GM21367 (cell line): ENCODE measurements around the gene MGMT.
A peak's percentile ranks its signal among the peaks of the same experiment; 100 is the strongest.

Experiments used
- ATAC-seq: cut with Tn5 transposase; IDR thresholded peaks from one replicate; pipeline ENCODE4 v1.9.1; 2021; ENCODE audit not compliant: unreplicated experiment

Gene MGMT

DNA sequence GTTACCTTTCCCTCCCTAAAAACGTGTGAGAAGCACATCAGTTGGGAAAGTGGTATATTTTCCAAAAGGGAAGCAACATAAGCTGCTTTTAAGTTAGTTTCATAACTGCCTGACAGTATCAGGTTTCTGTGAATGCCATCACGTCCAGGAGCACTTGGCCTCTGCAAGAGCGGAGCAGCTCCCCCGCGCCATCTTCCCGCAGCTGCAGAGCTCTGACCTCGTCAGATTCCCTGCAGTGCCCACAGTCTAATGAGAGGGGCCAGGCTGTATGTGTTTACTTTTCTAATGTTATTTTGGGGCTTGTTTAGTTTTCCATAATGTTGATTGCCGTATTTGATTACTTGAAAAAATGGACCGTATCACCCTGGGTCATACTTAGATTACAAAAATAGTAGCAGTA is 74.2 kb downstream of the MGMT start:
- ATAC-seq, result no peak

DNA sequence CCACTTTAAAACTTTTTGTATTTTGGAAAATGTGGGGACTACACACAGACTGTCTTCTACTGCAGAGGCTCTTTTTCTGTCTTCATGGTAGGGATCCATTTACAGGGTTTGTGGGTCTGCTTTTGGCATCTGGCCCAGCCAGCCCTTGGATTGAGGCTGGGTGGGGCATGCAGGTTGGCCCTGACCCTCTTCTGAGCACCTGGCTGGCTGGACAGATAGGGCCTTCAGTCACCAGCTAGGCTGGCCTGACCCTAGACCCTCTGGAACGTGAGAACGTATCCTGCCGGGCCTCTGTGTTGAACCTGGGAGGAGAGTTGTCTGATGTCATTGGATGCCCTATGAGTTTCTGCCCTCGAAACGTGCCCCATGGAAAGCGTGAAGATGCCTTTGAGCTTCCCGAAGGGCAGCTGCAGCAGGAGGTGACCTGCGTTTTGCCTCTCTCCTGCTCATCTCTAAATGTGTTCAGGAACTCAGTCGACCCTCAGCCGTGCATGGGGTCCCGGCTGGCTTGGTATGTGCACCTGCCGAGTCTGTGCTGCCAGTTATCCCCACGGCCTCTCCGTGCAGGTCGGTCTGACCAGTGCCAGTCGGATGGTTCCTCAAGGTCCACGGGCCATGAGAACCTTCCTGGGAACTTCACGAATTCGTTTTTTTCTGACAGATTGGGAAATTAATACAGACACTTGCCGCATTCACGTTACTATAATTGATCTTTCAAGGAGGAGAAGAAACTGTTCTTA is 74.9 kb downstream of the MGMT start:
- ATAC-seq, result no peak

DNA sequence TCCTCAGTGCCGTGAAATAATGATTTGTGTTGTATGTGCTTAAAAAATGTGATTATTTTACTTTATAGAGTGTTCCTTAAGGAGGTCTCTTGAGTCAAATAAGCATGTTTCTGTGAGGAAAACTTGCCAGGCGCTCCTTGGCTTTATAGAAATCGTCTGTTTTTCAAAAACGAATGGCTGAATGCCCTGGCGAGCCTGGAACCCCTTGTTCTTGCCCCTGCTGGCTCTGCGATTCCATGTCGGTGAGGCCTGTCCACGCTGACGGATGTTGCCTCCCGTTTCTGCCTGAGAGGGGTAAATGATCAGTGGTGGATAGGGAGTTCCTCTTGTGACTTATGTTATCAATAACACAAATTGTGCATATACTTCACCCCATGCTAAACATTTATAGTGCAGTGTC is 75.5 kb downstream of the MGMT start:
- no peak for ATAC-seq

DNA sequence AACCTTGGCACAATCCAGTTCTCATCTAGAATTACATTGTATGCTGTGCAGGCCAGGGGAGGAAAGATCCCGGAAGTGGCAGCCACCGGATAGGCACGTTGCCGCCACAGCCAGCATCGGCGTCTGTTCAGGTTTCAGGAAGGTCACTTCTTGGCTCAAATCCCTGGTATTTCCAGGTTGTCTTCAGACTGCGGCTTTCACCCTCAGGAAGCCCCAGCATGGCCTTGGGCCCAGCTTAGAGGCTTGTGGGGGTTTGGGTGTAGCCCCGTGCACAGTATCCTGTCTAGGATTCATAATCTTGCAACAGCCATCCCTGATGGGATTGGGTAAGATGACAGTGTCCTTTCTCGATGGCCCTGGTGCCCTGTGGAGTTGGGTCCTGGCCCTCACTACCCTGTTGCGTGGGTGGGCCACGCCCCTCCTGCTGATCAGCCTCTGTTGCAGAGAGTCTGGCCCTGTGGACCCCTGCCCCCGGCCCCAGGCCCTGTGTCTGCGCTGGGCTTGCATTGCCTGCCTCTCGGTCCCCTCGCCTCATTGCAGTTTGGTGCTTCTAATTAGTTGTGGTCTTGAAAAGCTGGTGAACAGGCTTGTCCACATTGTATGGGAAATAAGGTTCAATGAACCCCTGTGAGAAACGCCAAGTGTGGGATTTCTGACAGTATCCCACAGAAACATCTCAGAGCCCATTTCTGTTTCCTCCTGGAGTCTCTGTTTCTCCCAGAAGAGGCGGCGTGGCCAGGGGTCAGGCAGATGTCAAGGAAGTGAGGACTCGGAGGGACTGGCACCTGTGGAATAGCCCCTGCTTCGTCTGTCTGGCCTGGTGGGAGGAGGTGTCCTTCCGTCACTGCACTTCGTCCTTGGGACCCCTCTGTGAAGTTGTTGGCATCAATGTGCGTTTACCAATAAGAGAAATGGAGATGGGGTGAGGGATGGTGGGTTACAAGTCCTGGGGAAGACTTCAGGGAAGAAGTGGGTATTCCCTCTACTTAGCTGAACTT is 77.5 kb downstream of the MGMT start:
- no peak for ATAC-seq

DNA sequence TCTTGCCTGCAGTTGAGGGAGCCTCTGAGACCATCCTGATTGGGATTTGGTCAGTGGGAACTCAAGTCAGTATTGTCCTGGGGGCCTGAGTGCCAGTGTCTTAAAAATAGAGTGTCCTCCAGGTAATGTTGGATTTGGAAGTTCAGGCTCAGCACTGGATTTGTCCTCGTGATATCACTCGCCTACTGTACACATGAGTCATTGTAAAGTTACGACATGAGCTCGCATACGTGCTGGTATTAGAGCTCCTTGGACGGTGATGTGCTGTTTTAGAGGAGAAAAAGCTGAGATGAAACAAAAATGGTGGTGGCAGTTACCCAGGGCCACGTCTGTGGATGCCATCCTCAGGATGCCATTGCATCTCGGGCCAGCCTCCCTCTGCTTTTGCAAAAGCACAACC is 78.2 kb downstream of the MGMT start:
- no peak for ATAC-seq

DNA sequence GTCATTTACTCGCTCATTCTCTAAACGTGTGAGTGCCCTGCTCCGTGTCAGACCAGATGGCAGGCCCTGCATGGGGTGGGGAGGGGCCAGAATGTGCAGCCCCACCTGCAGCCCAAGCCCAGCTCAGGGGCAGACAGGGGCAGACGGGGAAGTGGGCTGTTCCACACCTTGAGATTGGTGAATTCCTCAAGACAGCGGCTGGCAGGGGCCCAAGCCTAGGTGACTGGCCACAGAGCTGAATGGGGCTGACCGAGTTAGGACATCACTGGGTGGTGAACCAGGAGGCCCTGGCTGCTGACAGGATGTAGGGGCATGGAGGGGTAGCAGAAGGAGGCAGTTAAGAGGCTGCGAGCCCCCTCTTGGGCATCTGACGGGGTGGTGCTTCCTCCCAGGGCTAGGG is 79.1 kb downstream of the MGMT start:
- ATAC-seq, result no peak

DNA sequence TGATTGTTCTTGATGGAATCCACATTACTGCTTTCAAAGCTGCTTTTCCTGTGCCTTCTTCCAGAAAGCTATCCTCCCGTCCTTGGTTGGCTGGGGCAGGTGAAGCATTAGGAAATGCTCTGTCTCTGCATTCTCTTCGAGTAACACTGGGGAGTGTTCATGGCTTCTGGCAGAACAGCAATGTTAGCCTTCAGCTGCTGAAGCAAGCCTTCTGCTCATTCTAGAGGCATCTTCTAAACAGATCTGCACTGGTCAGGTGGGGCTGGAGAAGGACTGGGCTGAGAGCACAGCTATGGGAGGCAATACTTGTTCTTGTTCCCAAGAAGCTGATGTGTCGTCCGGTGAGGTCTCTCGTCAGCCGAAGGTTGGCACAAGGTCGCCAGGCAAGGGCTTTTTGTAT is 80.6 kb downstream of the MGMT start:
- no peak for ATAC-seq

DNA sequence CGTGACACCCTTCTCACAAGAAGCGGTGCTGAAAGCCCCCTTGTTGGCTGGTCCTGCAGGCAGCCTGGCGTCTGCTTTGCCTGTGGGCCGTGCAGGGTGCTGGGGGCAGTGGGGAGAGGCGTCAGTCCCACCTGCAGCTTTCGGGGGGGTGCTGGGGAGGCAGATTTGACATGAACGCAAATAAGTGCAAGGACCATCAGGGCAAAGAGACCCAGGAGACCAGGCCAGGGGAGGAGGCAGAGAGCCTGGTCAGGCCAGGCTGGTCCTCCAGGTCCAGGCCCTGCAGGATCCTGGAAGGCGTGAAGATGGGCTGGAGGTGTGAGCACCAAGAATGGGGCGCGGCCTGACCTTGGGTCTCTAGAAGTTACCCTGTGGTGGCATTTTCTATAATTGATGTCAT is 81.6 kb downstream of the MGMT start:
- ATAC-seq, result no peak

DNA sequence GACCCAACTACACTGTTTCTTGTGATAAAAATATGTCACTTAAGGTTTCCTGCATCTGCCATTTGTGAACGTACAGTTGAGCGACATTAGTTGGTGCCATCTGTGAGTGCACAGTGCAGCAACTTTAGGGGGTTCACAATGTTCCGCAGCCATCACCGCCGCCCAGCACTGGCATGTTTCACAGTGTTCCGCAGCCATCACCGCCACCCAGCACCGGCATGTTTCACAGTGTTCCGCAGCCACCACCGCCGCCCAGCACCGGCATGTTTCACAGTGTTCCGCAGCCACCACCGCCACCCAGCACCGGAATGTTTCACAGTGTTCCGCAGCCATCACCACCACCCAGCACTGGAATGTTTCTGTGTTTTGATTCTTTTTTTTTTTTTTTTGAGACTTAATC is 83.0 kb downstream of the MGMT start:
- ATAC-seq, result no peak

DNA sequence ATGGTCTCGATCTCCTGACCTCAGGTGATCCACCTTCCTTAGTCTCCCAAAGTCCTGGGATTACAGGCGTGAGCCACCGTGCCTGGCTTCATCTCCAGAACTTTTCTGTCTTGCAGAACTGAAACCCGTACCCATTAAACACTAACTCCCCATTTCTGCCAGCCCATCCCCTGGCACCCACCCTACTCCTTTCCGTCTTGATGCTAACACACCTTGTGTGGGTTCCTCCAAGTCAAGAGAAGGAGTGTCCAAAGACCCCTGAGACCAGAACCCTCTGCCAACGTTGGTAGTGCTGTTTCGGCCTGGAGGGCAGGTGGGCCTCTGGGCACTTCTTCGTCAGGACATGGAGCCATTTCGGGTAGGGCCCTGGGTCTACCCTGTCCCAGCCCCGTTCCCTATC is 83.6 kb downstream of the MGMT start:
- ATAC-seq, result no peak

DNA sequence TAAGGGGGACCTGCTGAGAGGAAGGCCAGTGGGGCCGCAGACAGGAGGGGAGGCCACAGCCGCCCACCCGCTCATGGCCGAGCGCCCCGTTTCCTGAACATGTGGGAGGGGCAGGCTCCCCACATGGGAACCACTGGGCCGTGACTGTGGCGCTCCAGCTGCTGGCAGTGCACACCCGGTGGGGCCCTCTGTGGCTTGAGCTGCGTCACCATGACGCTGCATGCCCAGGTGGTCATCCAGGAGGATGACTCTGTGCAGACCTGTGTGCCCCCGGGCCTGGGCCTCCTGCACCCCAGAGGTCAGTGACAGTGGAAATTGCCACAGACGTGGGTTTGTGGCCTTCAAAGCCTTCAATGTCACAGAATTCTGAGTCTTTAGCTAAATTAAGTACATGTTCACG is 85.1 kb downstream of the MGMT start:
- ATAC-seq, result peak; percentile 86

DNA sequence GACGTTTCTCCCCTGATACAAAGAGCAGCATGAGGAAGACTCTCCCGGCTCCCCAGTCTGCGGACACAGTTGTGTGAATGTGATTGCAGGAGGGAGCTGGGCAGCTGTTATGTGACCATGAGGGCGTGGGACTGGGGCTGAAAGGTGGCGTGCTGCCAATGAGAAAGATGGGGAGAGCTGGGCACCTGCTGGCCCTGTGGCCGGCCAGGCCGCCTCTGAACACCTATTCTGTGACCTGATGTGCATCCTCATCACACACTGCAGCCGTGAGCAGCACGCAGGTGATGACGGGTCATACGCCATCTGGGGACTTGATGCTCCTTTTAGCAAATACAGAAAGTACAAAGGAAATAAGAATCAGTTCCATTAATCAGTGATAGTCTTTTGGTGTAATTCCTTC is 86.9 kb downstream of the MGMT start:
- no peak for ATAC-seq

DNA sequence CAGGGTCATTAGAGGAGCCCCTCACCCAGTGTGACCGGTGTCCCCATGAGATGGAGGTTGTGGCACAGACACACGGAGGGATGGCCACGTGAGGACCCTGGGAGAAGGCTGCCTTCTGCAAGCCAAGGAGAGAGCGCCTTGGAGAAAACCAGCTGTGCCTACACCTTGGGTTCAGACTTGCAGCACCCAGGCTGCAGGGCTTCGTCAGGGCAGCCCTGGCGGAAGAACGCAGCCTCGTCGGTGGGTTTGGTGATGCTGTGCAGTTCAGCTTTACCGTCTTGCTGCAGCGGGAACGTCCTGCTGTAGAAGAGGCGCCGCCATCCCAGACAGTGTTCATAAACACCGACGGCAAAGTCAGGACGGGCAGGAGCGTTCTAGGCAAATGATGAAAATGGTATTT is 89.3 kb downstream of the MGMT start:
- ATAC-seq, result no peak

DNA sequence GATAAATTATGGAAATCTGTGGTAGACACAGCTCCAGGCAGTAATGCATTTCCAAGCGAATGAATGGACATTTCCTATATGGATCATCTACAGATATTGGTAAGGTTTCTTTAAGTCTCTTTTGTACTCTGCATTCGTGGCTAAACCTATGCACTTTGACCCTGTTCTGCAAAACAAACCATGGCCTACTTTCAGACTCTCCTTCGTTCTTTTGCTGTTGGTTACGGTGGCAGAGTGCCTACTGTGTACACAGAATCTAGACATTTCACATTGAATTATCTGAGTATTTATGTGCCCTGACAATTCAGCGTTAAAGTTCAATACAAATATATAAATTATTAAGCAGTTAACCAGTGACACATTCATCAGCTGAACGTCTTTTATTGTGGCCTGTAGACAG is 93.3 kb downstream of the MGMT start:
- no peak for ATAC-seq

DNA sequence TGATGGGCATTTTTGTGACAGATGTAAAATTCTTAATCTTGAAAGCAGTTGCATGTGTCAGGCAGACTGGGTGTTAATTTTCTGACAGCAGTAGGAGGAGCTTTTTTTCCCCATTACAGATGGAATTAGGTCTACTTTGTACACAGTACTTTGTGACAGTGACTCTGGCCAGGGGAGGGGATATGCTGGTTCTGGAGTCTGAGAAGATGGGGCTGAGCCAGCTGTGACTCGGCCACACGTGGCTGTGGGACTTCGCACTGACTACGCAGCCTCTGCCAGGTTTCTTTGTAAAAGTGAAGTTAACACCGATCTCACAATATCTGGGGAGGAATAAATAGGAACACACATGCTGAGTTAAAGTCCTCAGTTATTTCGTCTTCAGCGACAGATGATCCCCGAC is 95.4 kb downstream of the MGMT start:
- ATAC-seq, result no peak

DNA sequence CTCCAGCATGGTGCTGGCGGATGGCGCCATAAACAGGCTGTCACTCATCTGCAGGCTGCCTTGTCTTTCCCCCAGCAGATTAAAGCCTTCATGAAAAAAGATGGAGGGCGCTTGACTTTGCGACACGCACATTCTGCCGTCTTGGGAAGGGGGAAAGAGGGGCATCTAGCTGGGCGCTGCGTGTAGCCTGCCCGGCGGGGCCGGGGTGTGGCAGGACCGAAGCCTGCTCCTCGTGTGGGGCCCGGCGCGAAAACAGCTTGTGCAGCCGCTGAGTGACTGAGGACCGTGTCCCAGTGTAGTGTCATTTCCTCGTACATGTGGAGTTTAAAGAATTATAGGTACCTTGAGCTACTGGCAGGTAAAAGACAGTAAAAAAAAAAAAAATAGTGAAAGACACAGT is 97.9 kb downstream of the MGMT start:
- ATAC-seq, result no peak

DNA sequence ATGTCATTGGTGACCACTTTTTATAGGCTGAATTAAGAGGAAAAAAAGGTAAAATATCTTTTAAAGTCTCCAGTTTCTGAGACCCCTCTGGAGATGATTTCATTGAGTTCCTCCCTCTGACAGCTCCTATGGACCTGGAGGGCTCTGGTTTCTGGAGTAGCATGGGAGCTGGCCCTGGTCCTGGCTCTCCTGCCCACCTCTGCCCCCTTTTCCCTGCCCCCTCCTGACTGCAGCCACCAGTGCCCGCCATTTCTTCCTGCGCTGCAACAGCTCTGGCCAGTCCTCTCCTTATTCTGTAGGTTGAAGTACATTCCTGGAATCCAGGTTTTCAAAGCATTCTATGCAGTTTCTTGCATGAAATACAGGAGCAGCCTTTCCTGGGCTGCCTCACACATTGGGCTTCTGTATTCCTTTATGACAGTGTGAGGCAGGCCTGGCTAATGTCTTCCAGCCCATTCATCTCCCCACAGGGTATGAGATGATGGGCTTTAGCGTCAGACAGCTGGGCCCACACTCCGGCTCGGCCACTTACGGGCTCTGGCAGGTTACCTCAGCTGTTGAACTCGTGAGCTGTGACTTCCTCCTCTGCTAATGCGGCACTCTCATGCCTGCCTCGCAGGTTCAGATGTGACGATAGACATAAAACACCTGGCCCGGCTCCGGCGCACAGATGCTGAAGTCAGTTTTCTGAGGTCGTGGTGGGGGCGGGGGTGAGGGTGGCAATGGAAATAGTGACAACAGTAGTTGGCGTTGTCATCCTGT is 101.7 kb downstream of the MGMT start:
- ATAC-seq, result no peak

DNA sequence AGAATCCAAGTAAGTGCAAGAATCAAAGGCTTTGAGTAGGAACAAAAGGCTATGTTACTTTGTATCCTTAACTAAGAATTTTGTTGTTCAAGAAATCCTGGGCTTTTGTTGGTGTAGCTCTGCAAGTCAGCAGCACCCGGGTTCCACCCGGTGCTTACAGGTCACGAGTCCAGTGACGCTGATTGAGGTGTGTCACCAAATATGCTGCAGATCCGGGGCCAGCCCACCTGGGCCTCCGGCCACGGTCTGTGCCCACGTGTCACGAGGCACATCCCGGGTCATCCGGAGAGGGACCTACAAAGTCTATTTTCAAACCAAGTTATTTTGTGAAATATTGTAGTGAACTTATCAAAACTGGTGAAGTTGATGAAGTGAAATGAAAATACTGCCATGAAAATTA is 103.1 kb downstream of the MGMT start:
- no peak for ATAC-seq

DNA sequence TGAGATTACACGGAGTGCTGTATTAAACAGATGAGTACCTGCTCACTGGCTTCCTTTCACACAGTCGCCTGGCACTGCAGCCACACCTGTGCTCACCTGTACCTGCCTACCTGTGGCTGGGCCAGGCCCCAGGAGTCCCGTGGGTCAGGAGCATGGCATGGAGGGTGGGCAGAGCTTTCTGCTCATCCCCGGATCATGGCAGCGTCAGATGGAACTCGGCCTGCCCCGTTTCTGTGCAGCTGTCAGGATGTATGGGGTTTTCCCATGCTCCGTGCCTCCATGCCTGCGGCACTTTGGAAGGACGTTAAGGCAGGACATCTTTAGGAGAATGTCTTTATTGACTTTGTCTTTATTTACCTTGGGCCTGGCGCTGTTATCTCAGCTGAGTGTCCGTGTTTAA is 112.2 kb downstream of the MGMT start:
- no peak for ATAC-seq

DNA sequence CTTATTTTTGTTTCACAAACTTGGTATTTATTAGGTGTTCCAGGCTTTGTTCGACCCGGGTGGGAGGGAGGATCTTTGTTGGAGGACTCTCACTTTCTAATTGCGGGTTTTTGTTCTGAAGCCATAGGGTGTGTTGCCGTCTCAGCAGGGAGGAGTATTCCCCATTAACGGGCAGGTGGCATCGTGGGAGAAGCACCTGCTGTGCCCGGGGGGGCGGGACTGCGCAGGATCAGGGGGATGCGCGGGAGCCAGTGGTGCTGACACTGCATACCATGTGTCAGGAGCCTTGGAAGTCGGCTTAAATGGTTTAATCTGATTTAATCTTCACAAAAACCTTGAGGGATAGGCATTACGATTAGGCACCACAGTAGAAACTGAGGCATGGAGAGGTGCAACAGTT is 113.0 kb downstream of the MGMT start:
- no peak for ATAC-seq

DNA sequence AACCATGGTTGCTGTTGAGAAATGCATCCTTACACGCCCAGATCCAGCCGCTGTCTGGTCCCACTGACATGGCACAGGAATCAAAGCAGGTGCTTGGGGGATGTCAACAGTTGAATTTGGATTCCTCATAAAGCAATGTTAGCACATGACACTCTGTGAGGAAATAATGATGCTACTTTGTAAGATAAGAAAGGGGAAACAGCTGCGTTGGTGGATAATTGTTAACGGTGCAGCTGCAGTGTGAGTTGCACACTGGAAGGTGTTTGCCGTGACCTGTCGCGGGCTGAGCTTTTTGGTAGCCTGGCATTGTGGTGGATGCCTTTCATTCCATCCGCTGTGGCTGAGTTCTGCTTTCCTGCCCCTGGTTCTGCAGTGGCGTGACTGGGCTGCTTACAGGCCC is 113.9 kb downstream of the MGMT start:
- no peak for ATAC-seq
